Fibroblast of the conjunctiva (primary cell): ENCODE data around the gene WIPF2.
"Not testable (repeated sequence)": the region's sequence is repeated elsewhere in the genome, so short reads cannot be mapped to it uniquely, and the experiment has no call there.

Experiments used
- DNase-seq: peaks from one replicate; pipeline ENCODE4 v3.0.0-alpha.2; 2010; ENCODE audit warnings: low read depth

WIPF2 gene

GRCh38 chr17:40192961-40193360 lies 26.1 kb upstream of the WIPF2 start:
- no peak for DNase-seq

GRCh38 chr17:40194821-40195220 lies 24.3 kb upstream of the WIPF2 start:
- DNase-seq, result no peak

GRCh38 chr17:40197550-40197949 lies 21.6 kb upstream of the WIPF2 start:
- DNase-seq, result no peak

- not testable (repeated sequence) for DNase-seq
These were observed 21.1 kb upstream of the WIPF2 start for GRCh38 chr17:40197965-40198456.

GRCh38 chr17:40198576-40198975 lies 20.5 kb upstream of the WIPF2 start:
- DNase-seq, result no peak

GRCh38 chr17:40203131-40203530 lies 16.0 kb upstream of the WIPF2 start:
- DNase-seq, result no peak

GRCh38 chr17:40206193-40206592 lies 12.9 kb upstream of the WIPF2 start:
- DNase-seq, result not testable (repeated sequence)

GRCh38 chr17:40209404-40210093 lies 9.6 kb upstream of the WIPF2 start:
- DNase-seq, result no peak

- not testable (repeated sequence) for DNase-seq
These were observed 5.2 kb upstream of the WIPF2 start for GRCh38 chr17:40213914-40214313.

GRCh38 chr17:40218006-40218739 lies 931 bp upstream of the WIPF2 start:
- DNase-seq, result no peak

- no peak for DNase-seq
These were observed 662 bp downstream of the WIPF2 start for GRCh38 chr17:40219594-40220338.

- DNase-seq, result peak; percentile 61
These were observed 5.8 kb downstream of the WIPF2 start for GRCh38 chr17:40224718-40225550.

- not testable (repeated sequence) for DNase-seq
These were observed 10.0 kb downstream of the WIPF2 start for GRCh38 chr17:40229146-40229545.

- no peak for DNase-seq
These were observed 11.6 kb downstream of the WIPF2 start for GRCh38 chr17:40230670-40231069.

GRCh38 chr17:40231928-40232327 lies 12.8 kb downstream of the WIPF2 start:
- not testable (repeated sequence) for DNase-seq

- DNase-seq, result no peak
These were observed 22.2 kb downstream of the WIPF2 start for GRCh38 chr17:40241252-40241834.

GRCh38 chr17:40242774-40243173 lies 23.7 kb downstream of the WIPF2 start:
- no peak for DNase-seq

GRCh38 chr17:40243761-40244160 lies 24.7 kb downstream of the WIPF2 start:
- no peak for DNase-seq

GRCh38 chr17:40244255-40244654 lies 25.2 kb downstream of the WIPF2 start:
- no peak for DNase-seq

- no peak for DNase-seq
These were observed 28.9 kb downstream of the WIPF2 start for GRCh38 chr17:40247926-40248495.

- DNase-seq, result no peak
These were observed 29.4 kb downstream of the WIPF2 start for GRCh38 chr17:40248507-40248906.
